GM19395 (cell line): Measurements from ENCODE around the gene PBX4.

ENCODE experiments used
- ATAC-seq: cut with Tn5 transposase; IDR thresholded peaks from one replicate; pipeline ENCODE4 v1.9.1; 2021; ENCODE audit warnings: mild to moderate bottlenecking, moderate library complexity; ENCODE audit not compliant: unreplicated experiment

Gene PBX4

DNA sequence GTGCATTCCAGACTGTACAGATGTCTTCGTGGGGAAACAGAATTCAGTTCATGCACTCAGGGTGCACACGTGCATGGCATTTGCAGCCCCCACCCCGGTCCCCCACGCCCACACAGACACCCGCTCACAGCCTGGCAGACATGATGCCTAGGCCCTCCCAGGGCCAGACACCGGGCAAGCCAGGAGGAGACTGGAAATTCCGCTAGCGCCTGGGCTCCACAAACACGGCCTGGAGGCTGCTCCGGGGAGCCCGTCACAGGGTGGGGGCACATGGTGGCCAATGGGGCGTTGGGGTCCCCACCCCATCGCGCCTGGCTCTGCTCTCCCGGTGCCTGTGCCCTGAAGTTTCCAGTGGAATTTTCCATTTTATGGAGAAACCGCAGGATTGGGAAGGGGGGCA lies 76.9 kb downstream of the PBX4 start:
- no peak for ATAC-seq

DNA sequence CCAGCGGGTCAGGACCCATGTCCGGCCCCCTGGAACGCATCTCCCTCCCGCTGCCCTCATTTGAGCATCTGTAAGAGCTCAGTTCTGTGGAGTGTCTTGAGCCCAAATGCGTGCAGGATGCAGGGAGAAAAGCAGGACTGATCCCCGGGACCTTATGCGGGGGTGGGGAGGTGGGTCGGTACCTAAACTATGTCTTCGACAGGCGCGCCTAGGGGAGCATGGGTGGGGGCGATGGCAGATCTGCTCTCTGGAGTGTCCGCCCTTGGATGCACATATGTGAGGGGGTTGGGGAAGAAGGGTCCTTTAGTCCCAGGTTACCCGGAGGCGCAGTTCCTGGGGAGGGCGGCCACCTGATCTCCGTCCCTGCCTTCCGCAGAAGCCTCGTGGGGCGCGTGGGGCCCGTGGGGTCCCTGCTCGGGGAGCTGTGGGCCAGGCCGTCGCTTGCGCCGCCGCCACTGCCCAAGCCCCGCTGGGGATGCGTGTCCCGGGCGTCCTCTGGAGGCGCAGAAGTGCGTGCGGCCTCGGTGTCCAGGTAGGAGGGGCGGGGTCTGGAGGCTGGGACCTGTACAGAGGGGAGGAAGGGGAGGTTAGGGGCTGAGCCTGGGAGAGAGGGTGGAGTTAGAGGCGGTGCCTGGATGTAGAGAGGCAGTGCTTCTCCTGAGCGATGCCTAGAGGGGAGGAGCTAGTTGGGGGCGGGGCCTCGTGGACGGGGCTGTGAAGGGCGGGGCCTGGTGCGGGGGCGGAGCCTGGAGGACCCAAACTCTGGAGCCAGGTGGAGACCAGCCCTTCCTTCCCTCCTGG lies 77.6 kb downstream of the PBX4 start:
- ATAC-seq: no peak

DNA sequence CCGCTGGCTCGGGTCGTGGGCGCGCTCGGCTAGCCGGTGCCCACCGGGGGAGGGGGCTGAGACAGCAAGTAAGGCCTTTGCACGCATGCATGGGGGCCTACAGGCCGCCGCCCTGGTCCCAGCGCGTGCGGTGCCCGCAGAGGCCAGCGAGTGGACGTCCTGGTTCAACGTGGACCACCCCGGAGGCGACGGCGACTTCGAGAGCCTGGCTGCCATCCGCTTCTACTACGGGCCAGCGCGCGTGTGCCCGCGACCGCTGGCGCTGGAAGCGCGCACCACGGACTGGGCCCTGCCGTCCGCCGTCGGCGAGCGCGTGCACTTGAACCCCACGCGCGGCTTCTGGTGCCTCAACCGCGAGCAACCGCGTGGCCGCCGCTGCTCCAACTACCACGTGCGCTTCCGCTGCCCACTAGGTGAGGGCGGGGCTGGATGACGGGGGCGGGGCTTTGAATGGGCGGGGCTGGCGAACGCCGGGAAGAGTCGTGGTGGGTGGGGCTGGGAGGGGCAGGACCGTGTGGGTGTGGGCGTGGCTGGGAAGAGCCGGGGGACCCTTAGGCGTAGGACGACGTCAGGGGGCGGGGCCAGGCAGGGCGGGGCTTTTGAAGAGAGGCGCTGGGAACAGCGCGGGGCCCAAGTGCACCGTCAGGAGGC lies 78.3 kb downstream of the PBX4 start:
- ATAC-seq: no peak

DNA sequence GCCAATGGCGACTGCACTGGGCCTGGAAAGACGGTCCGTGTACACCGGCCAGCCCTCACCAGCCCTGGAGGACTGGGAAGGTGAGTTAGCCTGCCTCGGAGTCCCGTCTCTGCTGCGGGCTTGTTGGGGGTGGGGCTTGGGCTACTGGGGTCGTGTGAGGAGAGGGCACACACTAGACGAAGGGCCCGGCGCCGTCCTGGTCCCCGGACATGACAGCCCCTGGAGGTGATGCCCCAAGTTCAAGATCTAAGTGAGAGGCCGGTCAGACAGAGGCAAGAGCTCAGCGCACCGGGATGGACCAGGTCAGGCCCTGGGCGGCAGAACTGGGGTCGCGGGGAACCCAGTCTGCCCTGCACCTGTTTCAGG lies 78.8 kb downstream of the PBX4 start:
- ATAC-seq: no peak

DNA sequence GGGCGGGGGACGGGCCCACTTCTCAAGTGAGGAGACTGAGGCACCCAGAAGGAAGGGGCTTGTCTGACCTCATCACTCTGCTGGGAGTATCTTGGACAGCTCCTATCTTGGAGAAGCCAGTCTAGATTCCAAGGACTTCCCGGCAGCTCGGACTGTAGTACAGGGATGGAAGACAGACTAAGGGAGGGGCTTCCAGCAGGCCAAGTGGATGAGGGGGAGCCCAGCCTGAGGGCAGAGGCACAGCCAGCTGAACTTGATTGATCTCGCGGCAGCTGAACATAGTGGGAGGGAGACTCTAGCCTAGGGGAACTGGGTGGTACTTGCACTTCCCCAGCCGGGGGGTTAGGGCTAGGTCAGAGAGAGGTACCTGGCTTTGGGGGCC lies 79.7 kb downstream of the PBX4 start:
- no peak for ATAC-seq

DNA sequence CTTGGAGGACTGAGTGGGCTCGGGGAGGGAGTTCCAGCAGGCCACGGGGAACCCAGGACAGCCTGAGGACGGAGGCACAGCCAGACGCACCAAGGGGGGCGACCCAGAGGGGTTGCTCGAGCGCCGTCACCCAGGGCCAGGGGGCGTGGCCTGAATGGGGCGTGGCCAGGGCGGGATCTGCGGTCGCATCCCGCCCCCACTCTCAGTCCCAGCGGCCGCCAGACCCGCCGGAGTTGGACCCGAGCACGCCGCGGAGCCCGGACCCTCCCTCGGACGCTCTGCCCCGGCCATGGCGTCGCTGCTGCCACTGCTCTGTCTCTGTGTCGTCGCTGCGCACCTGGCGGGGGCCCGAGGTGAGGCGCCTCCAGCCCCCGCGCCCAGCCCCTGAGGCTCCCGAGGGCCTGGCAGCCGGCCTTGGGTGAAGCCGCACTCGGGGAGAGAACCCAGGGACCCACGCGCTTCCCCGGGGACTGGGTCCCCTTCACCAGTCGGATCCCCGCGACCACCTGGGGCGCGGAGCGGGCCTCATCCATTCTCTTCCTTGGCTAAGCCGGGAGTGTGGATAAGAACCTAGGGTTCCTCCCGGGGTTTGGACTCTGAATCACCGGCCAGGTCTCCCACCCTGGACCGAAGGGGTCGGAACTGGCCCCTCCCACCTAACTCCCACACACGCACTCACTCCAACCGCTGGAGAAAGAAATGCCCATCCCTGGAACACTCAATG lies 80.3 kb downstream of the PBX4 start, which contains the start of gene CILP2:
CILP2 (plus strand) TSS at position 205 of the 724 bp plus-strand sequence; CDS start at position 290, 85 bp downstream.
- ATAC-seq: no peak

DNA sequence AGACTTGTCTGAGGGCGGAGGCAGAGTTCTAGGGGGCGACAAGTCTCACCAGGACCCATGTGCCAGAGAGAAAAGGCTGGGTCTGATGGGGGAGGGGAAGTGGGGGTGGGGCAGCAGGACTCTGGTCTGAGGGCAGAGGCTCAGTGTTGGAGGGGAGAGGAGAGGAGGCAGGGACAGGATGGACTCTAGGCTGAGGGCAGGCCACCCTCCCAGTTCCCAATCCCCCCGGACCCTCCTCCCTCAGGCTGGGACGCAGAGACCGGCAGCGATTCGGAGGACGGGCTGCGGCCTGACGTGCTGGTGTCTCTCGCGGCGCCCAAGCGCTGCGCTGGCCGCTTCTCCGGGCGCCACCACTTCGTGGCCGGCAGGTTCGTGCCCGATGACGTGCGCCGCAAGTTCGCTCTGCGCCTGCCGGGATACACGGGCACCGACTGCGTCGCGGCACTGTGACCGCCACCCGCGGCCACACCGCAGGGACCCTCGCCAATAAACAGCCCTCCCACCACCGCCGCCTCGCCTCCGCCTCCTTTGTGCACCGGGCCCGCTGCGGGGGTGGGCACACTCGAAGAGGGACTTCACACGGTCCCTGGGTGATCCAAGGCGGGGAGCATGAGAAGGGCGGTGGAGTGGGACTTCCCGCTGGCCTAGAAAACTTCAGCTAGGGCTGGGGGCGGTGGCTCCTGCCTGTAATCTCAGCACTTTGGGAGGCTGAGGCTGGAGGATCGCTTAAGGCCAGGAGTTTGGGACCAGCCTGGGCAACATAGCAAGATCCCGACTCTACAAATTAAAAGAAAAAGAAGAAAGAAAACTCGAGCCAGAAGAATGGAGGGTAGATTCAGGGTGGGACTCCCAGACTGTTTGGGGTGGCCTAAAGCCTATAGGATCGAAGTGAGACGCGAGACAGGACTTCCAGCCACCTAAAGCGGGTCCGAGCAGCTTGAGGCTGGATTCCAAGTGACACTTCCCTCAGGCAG lies 81.1 kb downstream of the PBX4 start:
- ATAC-seq: no peak

DNA sequence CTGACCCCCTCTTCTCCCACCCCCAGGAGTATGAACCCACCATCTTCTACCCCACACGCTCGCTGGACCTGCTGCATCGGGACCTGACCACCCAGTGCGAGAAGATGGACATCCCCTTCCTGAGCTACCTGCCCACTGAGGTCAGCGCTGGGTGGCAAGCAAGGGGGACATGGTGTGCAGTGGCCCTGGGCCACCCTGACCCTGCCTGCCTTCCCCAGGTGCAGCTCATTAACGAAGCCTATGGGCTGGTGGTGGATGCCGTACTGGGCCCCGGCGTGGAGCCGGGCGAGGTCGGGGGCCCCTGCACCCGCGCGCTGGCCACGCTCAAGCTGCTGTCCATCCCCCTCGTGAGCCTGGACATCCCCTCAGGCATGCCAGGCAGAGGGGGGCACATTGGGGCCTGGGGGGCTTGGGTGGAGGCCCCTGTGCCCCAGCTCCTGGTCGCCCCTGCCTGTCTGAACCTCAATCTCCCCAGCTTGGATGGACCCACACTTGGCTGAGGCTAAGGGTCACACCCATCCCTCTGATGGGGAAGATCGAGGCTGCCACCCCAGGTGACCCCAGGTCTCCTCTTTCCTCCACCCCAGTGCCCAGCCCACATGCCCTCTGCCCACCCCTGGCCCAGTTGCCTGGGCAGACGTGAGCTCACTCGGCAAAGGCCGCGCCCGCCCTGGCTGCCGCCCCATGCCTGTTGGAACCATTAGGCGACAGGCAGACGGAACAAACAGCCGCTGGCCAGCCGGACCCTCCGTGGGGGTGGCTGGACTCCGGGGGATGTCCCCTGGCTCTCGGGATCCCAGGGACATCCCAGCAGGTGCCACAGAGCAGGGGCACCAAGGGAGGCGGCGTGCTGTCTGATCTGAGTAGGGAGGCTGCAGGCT lies 82.9 kb downstream of the PBX4 start:
- no peak for ATAC-seq

DNA sequence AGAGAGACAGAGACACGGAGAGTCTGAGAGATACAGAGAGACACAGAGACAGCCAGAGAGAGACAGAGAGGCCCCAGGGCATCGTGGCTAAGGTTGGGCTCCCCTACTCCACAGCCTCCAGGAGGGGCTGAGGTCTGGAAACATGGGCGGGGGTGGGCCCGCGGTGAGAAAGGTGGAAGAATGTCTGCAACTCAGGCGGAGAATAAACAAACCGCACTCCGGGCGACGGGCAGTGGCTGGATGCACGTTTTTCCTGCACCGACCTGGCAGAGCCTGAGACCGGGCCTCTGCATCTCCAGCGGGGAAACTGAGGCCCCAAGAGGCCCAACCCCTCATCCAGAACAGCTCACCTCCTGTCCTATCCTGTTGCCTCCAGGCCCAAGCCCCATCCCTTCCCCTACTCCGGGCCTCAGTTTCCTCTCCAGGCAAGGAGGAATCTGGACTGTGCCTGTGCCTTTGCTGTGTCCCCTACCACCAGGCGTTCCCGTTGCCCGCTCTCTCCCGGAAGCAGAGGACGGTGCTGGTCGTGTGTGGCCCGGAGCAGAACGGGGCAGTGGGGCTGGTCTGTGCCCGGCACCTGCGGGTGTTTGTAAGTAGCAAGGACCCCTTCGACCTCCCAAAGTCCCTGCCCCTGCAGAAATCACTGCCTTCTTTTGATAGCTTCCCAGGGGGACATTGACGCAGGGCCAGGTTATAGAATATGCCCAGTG lies 83.8 kb downstream of the PBX4 start:
- ATAC-seq: no peak

DNA sequence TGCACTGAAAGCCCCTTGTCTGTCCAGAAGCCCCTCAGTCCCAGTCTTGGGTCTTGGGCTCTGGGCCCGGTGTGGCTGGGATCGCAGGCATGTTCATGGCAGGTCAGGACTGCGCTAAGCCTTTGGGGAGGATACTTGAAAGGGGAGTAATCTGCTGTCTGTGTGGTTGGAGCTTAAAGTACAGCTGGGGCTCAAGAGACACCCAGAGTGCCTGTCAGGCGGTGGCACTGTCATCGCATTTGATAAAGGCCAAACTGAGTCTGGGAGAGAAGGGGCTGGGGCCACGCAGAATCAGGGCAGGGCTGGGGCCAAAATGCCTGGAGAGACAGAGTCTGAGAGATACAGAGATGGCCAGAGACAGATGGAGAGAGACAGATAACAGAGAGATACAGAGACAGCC lies 84.6 kb downstream of the PBX4 start:
- ATAC-seq: no peak

DNA sequence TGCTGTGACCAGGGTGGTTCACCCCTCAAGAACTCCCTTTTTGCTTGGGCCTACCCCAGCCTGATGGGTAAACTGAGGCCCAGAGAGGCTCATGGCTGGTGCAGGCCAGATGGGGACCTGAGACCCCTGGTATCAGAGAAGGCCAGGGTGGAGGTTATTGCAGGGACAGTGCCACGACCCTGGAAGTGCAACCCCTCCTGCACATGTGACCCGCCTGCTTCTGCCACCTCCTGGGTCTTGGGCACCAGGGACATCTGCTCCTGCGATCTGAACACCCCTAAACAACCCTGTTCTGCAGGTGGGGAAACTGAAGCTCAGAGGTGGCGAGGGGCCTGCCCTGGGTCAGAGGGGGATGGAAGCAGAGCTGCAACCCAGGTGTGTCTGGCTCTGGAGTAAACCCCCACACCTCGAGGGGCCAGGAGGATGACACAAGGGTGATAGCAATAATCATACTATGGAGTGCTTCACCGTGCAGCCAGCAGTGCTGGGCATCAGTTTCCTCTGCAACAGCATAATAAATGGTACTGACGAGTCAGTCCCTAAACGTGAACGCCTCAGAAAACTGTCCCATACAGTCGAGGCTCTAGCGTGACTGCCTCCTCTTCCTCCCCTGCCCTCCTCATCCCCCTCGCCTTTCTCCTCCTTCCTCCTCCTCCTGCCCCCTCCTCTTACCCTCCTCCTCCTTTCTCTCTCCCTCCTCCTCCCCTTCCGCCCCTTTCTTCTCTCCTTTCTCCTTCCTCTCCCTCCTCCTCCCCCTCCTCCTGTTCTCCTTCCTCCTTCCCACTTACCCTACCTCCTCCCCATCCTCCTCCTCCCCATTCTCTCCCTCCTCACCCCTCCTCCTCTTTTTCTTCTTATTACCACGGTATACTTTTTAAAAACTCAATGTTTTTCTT lies 85.4 kb downstream of the PBX4 start:
- no peak for ATAC-seq

DNA sequence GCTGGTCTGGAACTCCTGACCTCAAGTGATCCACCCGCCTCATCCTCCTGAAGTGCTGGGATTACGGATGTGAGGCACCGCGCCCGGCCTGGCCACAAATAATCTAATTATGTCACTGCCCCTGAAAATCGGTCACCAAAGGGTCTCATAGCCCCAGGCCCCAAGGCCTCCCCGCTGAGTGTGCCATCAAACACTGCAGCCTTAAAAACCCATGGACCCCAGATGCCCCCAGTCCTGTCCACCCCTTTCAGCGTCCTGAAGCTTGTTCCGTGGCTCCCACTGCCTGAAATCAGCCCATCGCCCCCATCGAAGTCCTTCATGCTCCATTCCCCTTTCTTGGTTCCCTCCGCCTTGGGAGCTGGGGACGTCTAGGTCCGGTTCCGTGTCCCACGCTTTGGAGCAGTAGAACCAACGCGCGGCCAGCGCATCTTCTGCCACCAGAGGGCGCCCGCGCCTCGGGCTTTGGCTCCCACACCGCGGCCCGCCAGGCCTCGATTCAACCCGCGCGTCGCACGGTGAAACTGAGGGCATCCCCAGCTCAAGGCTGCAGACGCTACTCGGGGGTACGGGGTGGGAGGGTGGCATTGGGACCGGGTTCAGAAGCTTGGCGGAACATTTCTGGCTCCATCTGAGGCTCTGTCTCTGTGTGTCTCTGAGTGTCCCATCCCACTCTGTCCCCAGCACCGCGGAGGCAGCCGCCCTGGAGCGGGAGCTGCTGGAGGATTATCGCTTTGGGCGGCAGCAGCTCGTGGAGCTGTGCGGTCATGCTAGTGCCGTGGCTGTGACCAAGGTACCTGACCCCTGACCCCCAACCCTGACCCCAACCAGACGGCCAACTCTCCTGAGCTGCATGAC lies 86.3 kb downstream of the PBX4 start:
- ATAC-seq: no peak

DNA sequence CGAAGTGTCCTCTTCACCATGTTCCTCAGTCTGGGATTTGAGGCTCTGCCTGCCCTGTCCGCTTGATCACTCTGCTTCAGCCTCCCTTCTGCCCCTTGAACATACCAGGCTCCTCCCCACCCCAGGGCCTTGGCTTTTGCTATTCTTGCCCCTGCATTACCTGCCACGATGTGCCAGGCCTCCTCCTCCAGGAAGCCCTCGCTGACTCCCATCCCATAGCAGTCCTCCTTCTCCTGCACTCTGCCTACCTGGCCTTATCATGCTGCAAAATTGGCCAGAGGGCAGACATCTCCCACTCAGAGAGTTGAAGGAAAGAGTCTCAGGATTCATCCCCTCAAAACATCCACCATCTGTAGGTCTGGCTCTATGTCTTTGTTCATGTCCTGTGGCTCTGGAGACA lies 87.6 kb downstream of the PBX4 start:
- ATAC-seq: no peak

DNA sequence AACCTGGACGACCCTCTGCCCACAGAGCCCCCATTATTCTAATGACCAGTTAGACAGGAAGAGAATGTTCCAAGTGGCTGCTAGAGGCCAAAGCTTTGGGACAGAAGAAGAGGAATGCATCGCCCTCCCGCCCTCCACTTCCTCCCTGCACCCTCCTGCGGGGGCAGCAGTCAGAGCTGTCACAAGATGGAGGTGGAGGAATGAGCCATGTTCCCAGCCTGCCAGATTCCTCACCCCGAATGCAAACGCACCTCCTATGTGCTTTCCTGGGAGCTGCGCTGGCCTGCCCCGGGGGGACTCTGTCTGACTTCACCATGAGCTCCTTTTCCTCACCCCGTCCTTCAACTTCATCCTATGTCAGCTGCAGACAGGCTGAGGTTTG lies 88.1 kb downstream of the PBX4 start:
- ATAC-seq: no peak

DNA sequence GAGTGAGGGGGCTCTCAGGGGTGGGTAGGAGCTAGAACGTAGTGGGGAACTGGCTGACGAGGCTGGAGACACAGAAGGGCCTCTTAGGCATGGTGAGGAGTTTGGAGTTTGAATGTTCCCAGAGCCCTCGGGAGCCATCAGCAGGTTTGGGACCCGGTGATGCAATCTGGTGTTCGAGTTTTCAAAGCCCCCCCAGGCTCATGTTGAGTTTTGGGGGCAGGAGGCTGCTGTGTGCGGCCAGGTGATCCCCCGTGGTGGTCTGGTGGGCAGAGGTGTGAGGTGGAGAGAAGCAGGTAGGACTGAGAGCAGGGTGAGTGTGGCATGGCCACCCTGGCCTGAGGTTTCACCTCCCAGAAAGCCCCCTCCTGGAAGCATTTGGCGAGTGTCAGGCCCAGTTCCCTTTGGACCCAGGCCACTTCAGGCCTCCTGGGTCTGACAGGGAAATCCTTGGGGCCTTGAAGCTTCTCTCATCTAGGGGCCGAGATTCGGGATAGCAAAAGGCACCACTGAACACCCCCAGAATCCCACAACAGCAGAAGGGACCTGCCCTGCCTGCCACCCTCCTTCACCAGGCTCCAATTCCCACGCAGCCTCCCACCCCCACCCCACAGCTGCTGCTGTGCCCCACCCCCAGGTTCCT lies 88.6 kb downstream of the PBX4 start:
- ATAC-seq: no peak

DNA sequence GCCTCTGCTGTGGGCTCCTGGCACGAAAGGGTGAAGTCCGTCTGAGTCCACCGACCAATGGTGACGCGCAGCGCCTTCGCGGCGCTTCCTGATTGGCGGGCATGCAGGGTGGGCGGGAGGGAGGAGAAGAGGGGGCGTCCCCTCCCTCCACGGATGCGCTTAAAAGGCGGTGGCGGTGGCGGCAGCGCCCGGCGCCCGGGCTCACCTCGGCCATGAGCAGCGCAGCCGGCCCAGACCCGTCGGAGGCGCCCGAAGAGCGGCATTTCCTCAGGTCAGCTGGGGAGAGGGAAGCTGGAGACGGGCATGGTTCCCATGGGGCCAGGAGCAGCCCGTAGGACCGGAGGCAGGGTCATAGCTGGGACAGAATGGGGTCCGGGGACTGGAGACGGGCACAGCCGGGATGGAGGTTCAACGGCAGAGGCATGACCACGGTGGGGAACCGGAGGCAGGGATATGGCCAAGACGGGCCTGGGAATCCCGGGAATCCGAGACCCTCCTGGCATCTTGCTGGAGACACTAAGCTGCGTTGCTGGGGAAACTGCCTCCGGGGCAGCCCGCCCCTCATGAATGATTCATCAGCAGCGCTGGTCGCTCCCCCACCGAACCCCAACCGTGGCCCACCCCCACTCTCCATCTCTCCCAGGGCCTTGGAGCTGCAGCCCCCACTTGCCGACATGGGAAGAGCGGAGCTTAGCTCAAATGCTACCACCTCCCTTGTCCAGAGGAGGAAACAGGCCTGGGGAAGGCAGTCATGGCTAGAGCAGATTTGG lies 89.6 kb downstream of the PBX4 start, which contains the start of gene YJEFN3:
YJEFN3 (plus strand) TSS at position 191 of the 770 bp plus-strand sequence; CDS start at position 213, 22 bp downstream.
- no peak for ATAC-seq
